Measurements from ENCODE around the gene VAV3. TPM values are rescaled to one million over a fixed set of nuclear protein-coding genes. Genes with fewer than 3 reads are reported as not detected.

The VAV3 gene
- total RNA-seq, 4 donors from 2014 or later, result 0.33 to 12.1 (median 0.47) TPM

DNA sequence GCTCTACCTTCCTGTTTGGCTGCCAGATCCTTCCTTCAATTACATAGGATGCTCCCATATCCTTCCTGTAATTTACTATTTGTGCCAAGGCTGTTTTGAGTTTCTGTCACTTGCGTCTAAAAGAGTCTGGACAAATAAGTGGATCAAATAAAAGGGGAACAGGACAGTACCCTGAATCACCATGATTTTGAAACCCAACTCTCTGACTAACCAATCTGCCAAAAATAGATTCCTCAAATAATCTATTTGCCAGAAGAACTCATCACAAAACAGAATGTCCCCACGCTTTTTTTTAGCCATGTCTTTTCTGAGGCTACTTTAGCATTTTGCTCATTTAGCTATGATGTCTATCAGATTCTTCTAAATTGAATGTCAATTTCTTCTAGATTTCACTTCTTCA is 431.5 kb downstream of the VAV3 start:
- no peaks in the 10 kb centered on the region for H3K4me1 ChIP-seq
- DNase-seq (no peak), ATAC-seq (no peak)
- no peak overlapping the region for H3K4me3 ChIP-seq
- intact Hi-C loops (cut with DNase I; ENCODE audit: low total_unique reads), result no loop called here
- H3K9me3 ChIP-seq, result no peaks in the 10 kb centered on the region
- TF ChIP-seq, protein P1, sequence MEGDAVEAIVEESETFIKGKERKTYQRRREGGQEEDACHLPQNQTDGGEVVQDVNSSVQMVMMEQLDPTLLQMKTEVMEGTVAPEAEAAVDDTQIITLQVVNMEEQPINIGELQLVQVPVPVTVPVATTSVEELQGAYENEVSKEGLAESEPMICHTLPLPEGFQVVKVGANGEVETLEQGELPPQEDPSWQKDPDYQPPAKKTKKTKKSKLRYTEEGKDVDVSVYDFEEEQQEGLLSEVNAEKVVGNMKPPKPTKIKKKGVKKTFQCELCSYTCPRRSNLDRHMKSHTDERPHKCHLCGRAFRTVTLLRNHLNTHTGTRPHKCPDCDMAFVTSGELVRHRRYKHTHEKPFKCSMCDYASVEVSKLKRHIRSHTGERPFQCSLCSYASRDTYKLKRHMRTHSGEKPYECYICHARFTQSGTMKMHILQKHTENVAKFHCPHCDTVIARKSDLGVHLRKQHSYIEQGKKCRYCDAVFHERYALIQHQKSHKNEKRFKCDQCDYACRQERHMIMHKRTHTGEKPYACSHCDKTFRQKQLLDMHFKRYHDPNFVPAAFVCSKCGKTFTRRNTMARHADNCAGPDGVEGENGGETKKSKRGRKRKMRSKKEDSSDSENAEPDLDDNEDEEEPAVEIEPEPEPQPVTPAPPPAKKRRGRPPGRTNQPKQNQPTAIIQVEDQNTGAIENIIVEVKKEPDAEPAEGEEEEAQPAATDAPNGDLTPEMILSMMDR (IDR thresholded peaks at IDR 0.05 in 4 of 5, conservative IDR thresholded peaks at IDR 0.05 in 1 of 5), result no peak
- no peak for TF ChIP-seq POLR2A (IDR thresholded peaks at IDR 0.05)
- in situ Hi-C loops (cut with MboI; ENCODE audit: low sequenced_read_pairs in 4 of 4), result loop anchor here in 2 of 4 donors (25.0 kb wide), 1 partner anchor 246 kb away; no protein-coding TSS in a partner anchor
- H3K27me3 ChIP-seq, result no peaks in the 10 kb centered on the region
- no peak overlapping the region for H3K27ac ChIP-seq
- H3K36me3 ChIP-seq, result no peaks in the 10 kb centered on the region

DNA sequence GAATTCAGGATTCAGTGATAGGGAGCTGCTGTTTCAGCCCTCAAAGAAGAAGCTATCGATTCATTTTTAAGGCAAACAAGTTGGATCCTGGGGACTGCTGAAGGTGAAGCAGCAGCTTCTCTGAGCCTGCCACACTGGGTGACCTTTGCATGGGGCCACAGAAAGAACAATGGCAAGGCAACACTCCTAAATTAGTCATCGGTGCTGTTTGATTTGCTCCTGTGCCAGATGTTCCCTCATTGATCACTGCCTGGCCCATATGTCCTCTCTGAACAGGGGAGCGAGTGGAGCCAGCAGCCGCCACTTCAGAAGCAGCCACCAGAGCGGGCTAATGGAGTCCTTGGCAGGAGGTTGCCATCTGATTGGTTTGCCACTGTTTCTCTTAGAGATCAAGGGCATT is 432.7 kb downstream of the VAV3 start:
- in situ Hi-C loops (cut with MboI; ENCODE audit: low sequenced_read_pairs in 4 of 4) (loop anchor here in 2 of 4 donors (25.0 kb wide), 1 partner anchor 245 kb away; no protein-coding TSS in a partner anchor), intact Hi-C loops (cut with DNase I; ENCODE audit: low total_unique reads) (no loop called here)
- H3K9me3 ChIP-seq, result no peaks in the 10 kb centered on the region

DNA sequence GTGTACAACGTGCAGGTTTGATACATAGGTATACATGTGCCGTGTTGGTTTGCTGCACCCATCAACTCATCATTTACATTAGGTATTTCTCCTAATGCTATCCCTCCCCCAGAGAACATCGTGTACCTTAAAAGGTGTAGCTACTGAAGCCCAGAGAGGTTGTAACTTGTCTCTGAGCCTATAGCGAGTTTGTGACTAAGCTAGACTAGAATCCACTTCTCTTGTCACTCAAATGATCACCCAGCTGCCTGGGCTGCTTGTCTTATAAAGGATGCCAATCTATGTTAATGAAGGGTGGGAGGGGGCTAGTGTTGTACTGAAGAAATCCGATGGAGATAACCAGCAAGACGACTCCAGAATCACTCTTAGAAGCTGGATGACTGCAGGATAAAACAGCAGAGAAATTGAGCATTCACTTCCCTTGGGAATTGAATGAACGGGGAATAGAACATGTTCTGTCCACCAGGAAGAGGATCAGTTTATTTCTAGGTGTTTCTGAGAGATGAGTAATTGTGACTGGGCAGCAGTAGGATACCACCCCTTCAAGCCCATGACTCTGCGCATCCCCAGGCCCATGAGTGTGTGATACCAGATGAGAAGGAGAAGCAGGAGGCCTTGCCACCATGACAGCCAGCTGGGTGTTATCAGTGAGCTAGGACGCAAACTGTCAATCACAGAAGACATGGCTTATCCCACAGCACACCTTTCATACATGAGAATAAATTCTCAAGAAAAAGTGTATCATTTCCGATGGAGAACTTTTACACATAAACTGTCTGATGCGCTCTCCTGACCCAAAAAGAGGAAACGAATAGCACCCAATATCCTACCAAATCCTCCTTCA is 433.7 kb downstream of the VAV3 start:
- no peak for ATAC-seq

More for the DNA sequence above, 432.7 kb downstream of the VAV3 start:
- DNase-seq, result no peak
- TF ChIP-seq, protein P1 (IDR thresholded peaks at IDR 0.05 in 4 of 5, conservative IDR thresholded peaks at IDR 0.05 in 1 of 5), result no peak
- TF ChIP-seq POLR2A (IDR thresholded peaks at IDR 0.05), result no peak
- H3K27me3 ChIP-seq, result no peaks in the 10 kb centered on the region
- no peaks in the 10 kb centered on the region for H3K4me1 ChIP-seq
- no peak overlapping the region for H3K4me3 ChIP-seq
- ATAC-seq, result no peak
- H3K27ac ChIP-seq, result no peak overlapping the region
- H3K36me3 ChIP-seq, result no peaks in the 10 kb centered on the region

DNA sequence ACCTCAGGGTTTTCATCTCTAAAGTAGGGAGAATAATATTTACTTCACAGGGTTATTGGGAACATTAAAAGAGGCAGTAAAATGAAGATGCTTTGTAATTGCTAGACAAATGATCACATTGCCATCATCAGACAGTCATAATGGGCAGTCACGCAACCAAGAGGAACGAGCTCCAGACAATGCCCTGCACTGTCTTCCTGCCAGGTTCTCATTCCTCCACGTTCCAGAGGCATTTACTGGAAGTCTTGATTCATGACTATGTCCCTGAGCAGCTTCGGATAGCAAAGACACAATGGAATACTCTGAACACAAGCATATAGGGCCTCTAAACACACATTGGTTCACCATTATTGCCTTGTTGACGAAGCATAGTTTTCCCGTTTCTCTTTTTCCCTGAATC is 434.4 kb downstream of the VAV3 start:
- no peak for TF ChIP-seq POLR2A (IDR thresholded peaks at IDR 0.05)
- TF ChIP-seq, protein P1 (IDR thresholded peaks at IDR 0.05 in 4 of 5, conservative IDR thresholded peaks at IDR 0.05 in 1 of 5), result no peak
- Histone ChIP-seq H3K4me3 (no peak overlapping the region), H3K4me1 (no peaks in the 10 kb centered on the region), H3K27me3 (no peaks in the 10 kb centered on the region), H3K9me3 (no peaks in the 10 kb centered on the region), H3K27ac (no peak overlapping the region), H3K36me3 (no peaks in the 10 kb centered on the region)
- DNase-seq, result no peak
- in situ Hi-C loops (cut with MboI; ENCODE audit: low sequenced_read_pairs in 4 of 4) (loop anchor here in 2 of 4 donors (25.0 kb wide), 1 partner anchor 243 kb away; no protein-coding TSS in a partner anchor), intact Hi-C loops (cut with DNase I; ENCODE audit: low total_unique reads) (no loop called here)
- ATAC-seq, result no peak

More for the DNA sequence above, 433.7 kb downstream of the VAV3 start:
- Histone ChIP-seq H3K4me3 (no peak overlapping the region), H3K27ac (no peak overlapping the region), H3K27me3 (no peaks in the 10 kb centered on the region), H3K36me3 (no peaks in the 10 kb centered on the region), H3K9me3 (no peaks in the 10 kb centered on the region), H3K4me1 (no peaks in the 10 kb centered on the region)
- no peak for DNase-seq
- in situ Hi-C loops (cut with MboI; ENCODE audit: low sequenced_read_pairs in 4 of 4) (loop anchor here in 2 of 4 donors (25.0 kb wide), 1 partner anchor 244 kb away; no protein-coding TSS in a partner anchor), intact Hi-C loops (cut with DNase I; ENCODE audit: low total_unique reads) (no loop called here)
- no peak for TF ChIP-seq POLR2A (IDR thresholded peaks at IDR 0.05)
- TF ChIP-seq, protein P1 (IDR thresholded peaks at IDR 0.05 in 4 of 5, conservative IDR thresholded peaks at IDR 0.05 in 1 of 5), result no peak

Measured in gastrocnemius medialis (tissue), 4 donors.